ENCODE data around the gene ZC3H13.
"Not testable (repeated sequence)": the region's sequence is repeated elsewhere in the genome, so short reads cannot be mapped to it uniquely, and the experiment has no call there.

Gene ZC3H13

DNA sequence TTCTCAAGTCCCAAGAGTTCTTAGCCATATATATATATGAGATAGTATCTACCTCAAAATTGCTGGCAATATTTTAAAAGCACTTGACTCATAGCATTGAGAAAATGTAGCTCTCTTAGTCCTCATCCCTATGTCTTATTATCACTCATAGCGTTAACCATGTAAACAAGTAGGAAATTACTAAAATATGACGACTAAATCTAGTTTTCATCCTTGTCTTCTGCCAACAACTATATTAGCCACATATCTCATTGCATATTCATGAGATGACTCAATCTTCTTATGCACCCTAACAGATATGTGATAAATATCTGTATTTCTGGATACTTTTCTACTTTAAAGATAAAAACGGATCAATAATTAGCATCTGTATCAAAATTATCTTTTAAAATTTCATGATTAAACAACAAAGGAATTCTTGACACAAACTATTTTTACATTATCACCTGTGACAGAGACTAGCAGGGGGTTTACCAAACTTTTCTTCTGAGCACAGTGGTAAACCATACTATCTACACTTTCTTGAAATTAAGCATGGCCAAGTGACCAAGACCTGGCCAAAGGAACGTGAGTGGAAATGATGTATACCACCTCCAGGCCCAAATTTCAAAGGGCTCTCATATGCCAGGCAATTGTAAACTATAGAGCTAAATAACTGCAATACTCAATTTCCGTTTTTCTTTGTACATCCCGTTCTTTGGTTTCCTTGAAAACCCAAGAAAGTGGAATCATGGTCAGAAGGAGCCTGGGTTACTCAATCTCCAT lies 45.7 kb downstream of the ZC3H13 start:
- no peak for DNase-seq

DNA sequence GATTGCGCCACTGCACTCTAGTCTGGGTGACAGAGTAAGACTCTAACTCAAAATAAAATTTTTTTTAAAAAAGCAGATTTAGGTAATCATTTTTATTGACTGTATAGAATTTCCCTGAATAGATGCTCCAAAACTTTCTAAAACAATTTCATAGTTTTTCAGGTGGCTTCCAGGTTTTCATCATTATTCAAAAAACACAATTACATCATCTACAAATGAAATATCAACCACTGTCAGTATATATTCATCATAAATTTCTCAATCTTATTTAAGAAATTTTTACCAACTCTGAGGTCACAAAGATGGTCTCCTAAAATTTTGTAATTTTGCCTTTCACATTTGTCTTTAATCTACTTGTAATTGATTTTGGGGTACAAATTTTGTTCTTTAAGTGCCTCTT lies 48.1 kb downstream of the ZC3H13 start:
- DNase-seq, result no peak

DNA sequence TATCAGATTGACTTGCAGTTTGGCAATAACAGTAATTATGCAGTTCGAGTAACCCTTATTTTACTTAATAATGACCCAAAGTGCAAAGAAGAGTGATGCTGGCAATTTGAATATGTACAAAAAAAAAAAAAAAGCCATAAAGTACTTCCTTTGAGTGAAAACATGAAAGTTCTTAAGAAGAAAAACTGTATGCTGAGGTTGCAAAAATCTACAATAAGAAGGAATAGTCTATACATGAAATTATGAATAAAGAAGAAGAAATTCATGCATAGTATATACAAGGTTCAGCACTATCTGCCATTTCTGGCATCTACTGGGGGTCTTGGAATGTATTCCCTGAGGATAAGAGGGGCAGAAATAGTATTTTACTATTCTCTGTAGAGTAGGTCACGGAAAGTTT lies 55.9 kb downstream of the ZC3H13 start:
- no peak for DNase-seq

DNA sequence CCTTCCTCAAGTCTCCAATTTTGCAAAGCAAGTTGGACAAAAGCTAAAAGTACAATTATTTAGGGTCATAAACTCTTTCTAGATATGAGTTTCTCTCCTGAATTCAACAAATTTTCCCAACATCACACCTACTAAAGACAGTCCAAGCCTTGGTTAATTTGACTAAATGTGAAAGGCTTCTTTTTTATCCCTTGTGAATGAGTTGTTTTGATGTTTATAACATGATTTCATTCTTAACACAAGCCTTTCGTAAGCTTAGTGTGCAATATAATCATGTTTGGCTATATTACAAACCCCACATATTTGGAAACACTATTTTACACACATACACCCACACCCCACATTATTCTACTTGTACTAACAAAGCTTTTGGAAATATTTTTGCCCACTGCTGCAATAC lies 57.3 kb downstream of the ZC3H13 start:
- DNase-seq, result no peak

DNA sequence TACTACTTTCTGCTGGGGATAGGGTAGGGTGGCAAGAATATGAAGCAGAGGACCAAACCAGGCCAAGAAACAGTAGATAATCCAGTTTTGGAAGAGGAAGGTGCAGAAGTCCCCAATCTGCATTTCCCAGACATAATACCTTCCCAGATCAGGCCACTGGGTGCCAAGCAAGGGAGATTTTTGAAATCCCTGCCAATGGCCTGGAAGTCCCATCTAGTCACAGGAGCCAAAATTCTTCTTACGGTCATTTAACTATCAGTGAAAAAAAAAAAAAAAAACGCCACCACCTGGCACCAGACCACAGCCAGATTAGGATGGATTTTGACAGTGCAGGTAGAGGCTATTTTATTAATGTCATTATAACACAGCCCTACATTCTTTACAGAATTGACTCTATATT lies 57.8 kb downstream of the ZC3H13 start:
- DNase-seq, result no peak

DNA sequence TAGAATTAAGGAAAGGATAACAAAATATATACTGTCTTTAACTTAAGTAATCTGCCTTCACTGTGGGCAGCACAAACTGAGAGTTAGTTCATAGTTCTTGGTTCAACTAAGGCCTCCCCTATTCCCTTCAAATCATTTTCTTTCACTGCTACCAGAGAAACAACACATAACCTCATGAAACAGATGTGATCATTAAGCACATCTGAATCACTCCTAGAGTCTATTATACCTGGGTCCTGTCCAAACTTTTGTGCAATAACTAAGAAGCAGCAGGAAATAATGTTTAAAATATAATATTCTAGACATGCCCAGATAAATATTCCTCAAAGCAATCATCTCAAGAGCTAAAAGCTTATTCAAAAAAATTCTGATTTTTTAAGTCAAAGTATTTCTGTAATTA lies 62.9 kb downstream of the ZC3H13 start:
- no peak for DNase-seq

DNA sequence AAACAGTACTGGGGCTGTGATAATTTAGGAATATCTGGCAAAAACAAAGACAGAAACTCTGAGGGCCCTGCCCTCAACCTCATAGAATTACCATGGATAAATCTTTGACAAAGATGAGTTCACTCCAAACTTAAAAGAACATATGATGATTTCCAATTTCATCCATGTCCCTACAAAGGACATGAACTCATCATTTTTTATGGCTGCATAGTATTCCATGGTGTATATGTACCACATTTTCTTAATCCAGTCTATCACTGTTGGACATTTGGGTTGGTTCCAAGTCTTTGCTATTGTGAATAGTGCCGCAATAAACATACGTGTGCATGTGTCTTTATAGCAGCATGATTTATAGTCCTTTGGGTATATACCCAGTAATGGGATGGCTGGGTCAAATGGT lies 71.4 kb downstream of the ZC3H13 start:
- not testable (repeated sequence) for DNase-seq

DNA sequence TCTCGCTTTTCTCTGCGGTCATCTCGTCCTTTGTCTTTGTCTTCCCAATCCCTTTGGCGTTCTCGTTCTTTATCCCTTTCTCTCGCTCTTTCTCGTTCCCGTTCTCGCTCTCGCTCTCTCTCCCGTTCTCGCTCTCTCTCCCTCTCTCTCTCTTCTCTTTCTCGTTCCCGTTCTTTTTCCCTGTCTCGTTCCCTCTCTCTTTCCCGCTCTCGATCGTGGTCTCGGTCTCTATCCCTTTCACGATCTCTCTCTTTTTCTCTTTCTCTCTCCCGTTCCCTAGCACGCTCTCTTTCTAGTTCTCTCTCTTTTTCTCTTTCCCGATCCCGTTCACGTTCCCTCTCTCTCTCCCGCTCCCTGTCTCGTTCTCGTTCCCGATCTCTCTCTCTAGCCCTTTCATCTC lies 77.2 kb downstream of the ZC3H13 start:
- DNase-seq, result no peak

DNA sequence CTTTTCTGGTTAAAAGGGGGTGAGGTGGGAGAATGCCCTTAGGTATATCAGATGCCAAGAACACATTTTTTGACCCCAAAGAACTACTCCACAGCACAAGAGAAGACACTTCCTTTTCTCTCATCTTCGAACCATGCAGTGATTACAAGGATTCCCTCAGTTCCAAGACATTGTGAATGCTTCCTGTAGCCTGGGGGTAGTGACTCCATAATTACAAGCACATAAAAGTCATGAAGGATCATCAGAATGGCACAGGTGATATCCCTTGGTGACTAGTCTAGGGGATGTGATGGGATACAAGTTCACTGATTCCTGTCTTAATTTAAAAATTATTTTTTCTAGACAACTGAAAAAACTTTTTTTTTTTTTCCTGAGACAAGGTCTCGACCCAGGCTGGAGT lies 78.0 kb downstream of the ZC3H13 start:
- DNase-seq, result no peak

DNA sequence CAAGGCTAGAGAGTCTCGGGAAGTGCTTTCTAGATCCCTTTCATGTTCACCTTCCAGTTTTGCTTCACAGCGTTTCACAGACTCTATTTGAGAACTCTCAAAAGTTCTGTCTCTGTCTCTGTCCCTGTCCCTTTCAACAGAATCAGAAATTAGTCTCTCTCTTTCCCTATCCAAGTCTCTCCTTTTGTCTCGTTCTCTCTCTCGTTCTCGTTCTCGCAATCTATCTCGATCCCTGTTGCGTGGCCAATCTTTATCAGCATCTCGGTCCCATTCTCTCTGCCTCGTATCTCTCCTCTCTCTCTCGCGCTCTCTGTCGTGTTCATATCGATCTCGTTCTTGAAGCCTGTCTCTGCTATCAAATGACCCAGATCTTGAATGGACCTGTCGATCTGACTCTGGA lies 85.0 kb downstream of the ZC3H13 start:
- no peak for DNase-seq

DNA sequence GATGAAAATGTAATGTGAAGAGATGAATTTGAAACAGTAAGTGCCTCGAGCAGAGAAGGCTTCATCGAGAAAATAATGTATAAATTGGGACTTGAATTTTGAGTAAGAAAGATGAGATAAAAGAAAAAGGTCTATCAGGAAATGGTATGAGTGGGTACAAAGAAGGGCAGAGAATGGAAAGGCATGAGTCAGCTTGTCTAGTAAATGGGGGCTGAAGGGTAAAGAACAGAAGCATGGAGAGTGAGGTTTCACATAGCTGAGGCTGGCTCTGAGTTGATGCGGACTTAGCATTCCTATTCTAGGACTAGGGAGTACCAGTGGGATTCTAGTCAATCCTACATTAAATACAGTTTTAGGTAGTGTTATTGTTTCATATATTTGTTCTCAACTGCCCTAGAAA lies 85.8 kb downstream of the ZC3H13 start:
- no peak for DNase-seq

DNA sequence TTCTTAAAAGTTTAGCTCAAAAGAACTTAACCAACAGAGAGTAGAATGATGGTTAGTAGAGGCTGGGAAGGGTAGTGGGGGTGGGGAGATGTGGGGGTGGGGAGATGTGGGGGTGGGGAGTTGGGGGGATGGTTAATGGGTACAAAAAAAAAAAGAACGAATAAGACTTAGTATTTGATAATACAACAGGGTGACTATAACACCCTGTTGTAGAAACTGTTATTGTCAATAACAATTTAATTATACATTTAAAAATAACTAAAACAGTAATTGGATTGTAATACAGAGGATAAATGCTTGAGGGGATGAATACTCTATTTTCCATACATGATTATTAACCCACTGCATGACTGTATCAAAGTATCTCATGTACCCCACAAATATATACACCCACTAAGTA lies 91.1 kb downstream of the ZC3H13 start:
- no peak for DNase-seq

DNA sequence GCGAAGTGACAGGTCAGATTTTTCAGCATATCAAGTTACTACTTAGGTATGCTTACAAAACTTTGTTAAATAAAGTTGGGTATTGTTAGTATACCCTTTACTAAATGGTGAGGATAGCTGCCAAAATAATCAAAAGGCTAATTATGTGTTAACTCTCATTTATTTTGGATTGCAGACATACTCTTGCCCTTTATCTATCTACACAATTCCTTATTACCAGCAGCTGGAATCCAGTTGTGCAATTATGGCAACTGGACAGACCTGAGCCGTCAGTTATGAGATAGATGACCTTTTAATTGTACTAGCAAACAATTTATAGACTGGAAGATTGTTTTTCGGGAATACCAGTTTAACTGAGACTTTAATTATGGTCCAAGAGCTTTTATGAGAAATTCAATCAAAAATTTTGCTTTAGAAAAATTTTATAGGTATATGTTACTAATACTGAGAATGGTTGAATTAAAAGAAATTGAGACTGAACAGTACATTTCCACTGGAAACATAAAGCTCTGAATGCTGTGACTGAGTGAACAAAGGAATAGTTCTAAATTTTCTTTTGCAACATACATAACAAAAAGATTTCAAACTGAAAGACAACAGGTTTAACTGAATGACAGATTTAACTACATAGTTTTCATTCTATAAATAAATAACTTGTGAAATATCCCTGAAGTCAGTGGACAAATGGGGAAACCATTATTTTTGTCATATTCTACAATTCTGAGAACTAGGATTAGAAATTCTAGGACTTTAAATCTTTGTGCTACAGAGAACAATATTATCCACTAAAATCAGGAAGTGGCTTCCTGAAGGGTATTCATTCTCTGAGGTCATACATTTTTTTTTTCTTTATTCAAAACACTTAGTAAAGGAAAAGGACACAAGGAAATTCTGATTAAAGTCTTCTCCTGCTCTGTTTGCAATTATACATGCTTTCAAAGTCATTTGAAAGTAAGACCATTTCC lies 97.4 kb downstream of the ZC3H13 start:
- no peak for DNase-seq

DNA sequence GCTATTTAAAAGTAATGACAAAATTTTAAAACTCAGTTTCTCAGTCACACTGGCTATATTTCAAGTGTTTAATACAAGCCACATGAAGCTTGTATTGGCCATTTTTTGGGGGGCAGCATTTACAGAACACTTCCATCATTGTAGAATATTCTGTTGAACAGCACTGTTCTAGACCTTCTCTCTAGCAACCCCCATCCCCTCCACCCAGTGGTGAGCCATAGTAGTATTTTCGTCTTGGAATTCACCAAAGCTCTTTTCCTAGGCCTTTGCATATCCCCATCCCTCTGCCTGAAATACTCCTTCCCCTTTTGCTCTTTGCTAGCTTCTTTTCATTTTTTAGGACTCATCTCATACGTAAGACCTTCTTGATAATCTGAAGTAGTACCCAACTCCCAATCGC lies 99.5 kb downstream of the ZC3H13 start:
- no peak for DNase-seq

DNA sequence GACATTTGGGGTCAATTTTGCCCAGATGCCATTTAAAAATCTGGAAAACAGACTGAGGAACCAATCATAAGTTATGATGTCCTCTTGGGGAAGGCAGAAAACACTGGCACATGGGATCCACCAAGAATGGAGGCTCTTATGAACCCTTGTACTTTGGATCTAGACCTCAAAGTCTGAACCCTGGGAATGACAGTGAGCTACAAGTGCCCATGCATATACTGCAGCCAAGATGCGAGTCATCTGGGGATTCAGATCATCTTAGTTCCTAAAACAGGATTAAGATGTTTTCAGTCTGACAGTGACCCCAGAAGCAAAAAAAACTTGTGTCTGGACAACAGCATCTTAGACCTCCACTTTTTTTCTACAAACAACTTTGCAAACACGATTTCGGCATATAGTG lies 100.8 kb downstream of the ZC3H13 start:
- DNase-seq, result no peak

DNA sequence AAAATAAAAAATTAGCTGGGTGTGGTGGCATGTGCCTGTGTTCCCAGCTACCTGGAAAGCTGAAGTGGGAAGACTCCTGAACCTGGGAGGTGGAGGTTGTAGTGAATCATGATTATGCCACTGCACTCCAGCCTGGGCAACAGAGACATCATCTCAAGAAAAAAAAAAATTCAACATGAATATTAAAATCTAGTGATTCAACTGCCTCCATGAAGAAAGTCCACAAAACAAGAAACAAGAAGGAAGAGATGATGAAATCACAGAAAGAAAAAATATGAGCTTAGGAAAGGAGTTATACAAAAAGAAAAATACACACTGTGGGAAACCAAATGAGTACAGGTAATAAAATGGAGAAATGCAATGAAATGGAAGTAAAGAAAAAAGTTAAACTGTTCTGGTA lies 101.4 kb downstream of the ZC3H13 start:
- DNase-seq, result no peak

DNA sequence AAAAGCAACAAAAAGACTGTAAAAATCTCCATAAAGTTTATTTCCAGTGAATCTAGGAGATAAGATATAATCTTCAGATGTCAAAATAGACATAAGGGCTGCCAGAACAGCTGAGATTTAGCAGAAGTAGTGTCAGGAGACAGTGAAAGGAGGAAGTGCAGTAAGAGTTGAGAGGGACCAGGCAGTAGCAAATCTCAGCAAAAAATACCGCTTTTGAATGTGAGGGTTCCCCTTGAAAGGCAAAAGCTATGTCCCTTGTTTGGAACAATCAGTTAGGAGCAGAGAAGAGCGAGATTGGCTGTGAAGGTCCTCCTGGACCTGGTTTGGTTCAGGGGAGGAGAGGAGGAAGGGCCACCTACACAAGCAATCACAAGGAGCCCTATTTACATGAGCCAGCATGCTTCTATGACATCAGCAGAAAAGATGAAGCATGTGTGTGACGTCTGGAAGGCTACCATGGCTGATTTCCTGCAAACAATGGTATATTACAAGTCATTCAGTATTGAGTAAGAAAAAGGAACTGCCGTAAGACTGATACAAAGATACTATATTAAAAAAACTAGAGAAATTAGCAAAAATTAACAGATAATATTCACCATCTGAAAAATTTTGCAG lies 102.1 kb downstream of the ZC3H13 start:
- DNase-seq, result no peak

DNA sequence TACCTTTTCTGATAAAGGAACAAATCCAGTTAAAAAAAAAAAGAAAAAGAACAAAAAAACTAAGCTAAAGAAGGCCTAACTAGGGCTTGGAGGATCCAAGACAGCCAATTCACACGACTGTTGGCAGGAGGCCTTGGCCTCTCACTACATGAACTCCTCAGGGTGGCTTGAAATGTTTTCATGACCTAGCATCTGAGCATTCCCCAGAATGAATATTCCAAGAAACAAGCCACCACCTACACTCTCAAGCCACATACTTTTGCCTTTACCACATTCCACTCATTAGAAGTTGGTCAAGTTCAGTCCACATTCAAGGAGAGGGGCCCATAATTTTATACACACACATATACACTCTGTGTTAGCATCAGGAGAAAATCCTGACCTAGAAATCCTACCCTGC lies 103.4 kb downstream of the ZC3H13 start:
- DNase-seq, result no peak

DNA sequence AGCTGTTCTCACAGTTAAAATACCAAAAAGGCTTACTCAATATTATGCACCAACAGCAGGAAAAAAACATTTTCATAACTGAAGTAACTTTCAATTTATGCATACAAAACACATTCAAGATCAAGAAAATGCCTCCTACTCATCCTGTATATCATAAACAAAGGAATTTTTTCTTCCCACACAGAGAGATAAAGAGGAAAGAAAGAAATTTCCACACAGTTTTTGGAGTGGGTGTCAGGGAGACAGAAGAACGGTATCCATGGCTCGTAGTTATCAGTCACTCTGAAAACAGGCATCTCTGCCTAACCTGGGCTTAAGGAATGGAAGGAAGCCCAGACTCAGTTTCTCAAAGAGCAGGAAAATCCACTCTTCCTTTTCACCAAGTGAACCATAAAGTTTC lies 108.6 kb downstream of the ZC3H13 start:
- DNase-seq, result no peak

DNA sequence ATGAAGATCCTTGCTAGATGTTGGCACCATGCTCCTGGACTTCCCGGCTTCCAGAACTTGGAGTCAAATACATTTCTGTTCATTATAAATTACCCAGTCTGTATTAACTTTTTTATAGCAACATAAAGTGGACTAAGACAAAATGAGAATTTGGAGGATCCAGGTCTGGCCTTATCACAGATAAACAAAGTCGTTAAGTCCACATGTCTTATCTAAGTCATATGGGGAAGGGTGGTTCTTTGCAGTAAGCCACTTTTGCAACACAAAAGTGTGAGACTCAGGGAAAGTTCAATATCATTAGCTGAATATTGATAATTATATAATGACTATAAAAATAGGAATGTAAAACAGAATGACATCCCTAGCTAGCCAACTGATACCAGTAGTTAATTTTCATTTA lies 109.4 kb downstream of the ZC3H13 start:
- no peak for DNase-seq

DNA sequence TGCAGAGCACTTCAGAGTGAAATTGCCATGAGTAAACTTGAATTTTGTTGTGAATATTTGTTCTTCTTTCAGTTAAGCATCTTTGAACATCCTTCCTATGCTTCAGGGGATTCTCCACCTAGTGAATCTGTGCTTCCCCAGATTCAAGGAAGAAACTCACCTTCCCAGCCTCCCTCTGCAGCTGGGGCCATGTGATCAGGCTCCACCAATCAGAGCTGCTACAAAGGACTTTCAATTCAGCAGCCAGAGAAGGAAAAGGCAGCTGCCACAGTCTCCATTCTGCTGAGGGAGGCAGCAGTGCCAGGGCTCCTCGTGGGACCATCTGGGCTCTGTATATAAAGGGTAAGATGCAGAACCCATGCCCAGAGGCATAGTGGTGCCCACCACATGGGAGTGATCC lies 111.3 kb downstream of the ZC3H13 start:
- DNase-seq, result no peak

DNA sequence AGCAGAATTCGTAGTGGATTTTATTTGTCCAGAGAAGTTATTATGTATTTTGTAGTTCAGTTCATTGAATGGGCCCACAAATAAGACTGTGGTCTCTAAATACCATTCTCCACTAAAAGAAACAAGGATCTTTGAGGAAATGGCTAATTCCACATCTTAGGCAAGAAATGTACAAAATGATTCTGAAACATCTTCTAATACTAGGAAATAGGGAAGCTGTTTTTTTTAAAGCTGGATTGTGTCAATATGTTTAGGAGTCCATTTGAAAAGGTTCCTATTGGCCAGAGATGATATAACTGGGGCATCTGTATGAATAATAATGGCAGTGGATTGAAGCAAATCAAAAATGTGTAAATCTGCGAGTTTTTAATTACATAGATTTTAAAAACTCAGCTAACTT lies 112.5 kb downstream of the ZC3H13 start:
- DNase-seq, result no peak

Data from nucleus accumbens (tissue), 56 donors.